ENCODE measurements around the gene AGTRAP.
A peak's percentile ranks its signal among the peaks of the same experiment; 100 is the strongest.

AGTRAP gene

DNA sequence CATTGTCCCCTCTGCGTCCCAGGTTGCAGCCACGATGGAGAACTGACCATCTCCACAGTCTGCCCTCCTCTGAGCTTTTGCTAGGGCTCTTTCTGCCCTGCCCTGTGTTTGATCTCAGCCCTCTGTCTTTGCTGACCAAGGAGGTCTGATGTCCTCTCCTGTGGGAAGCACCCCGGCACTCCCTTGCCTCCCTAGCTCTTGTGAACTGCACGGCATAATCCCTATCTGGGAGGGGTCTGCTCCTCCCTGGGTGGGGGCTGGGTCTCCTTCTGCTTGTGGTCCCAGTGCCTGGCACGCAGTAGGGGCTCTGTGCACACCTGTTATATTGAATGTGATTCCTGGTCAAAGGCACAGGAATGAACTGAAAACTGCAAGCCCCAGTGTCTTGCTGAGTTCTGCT is 42.0 kb upstream of the AGTRAP start:
- FAIRE-seq (no peak), DNase-seq (ENCODE audit: insufficient read length, low spot score) (no peak)
- TF ChIP-seq, protein P1, sequence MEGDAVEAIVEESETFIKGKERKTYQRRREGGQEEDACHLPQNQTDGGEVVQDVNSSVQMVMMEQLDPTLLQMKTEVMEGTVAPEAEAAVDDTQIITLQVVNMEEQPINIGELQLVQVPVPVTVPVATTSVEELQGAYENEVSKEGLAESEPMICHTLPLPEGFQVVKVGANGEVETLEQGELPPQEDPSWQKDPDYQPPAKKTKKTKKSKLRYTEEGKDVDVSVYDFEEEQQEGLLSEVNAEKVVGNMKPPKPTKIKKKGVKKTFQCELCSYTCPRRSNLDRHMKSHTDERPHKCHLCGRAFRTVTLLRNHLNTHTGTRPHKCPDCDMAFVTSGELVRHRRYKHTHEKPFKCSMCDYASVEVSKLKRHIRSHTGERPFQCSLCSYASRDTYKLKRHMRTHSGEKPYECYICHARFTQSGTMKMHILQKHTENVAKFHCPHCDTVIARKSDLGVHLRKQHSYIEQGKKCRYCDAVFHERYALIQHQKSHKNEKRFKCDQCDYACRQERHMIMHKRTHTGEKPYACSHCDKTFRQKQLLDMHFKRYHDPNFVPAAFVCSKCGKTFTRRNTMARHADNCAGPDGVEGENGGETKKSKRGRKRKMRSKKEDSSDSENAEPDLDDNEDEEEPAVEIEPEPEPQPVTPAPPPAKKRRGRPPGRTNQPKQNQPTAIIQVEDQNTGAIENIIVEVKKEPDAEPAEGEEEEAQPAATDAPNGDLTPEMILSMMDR (IDR thresholded peaks at IDR 0.05; ENCODE audit: insufficient read depth, missing control alignments), result no peak

DNA sequence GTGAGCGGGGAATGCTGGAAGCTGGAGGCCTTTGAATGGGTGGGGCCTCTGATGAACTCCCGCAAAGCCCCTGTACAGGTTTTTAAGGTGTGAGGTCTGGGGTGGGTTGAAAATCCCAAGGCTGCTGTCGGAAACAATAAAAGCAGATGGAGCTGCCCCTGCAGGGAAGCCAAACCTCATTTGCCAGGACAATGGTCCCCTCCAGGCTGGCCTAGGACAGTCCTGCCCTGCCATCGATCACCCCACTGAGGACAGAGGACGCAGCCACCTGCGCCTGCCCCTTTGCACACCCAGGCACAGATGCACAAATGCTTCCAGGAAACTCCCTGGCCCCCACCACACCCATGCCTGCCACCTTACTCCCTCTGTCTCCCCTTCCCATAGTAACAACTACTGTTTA is 40.1 kb upstream of the AGTRAP start:
- no peak for DNase-seq (ENCODE audit: insufficient read length, low spot score)
- FAIRE-seq, result no peak
- TF ChIP-seq, protein P1 (IDR thresholded peaks at IDR 0.05; ENCODE audit: insufficient read depth, missing control alignments), result no peak

DNA sequence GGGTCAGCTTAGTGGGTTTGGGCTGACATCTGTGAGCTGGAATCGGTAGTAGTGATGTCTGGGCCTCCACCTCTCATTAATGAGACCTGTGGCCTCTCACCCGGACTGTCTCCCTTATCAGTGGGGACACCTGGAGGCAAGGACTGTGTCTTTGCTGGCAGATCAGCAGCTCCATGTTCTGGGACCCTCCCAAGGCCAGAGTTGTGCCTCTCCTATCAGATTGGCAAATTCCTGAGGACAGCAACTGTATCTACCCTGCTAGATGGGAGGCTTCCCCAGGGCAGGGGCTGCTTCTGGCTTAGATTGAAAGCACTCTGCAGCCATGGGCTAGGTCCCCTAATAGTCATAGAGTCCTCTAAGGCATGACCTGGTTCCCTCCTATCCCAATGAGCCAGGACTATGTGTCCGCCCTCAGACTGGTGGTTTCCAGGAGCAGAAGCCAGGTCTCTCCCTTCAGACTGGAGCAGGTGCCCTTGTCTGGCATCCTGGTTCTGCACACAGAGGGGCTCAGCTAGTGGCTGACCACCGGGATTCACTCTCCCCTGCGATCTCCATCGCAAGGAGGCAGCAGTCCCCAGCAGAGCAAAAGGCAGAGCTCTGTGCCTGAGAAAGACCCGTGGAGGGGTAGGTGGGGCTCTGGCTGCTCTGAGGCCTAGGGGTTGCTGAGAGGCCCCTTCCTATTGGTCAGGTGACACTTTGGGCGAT is 38.6 kb upstream of the AGTRAP start:
- no peak for FAIRE-seq
- TF ChIP-seq, protein P1 (IDR thresholded peaks at IDR 0.05; ENCODE audit: insufficient read depth, missing control alignments), result no peak
- DNase-seq (ENCODE audit: insufficient read length, low spot score), result no peak

DNA sequence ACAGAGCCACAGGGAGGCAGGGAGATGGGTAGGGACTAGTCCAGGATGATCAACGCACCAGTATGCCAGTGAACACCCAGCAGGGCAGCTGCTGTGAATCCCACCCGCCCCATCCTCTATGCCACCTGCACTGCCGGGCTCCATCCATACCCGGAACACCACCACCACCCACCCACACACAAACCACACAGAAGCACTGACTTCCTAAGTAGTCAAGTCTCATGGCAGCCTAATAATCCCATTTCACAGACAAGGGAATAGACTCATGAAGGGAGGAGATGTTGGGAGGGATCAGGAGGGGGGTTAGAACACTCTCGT is 38.1 kb upstream of the AGTRAP start:
- DNase-seq (ENCODE audit: insufficient read length, low spot score) (no peak), FAIRE-seq (no peak)
- TF ChIP-seq, protein P1 (IDR thresholded peaks at IDR 0.05; ENCODE audit: insufficient read depth, missing control alignments), result no peak

DNA sequence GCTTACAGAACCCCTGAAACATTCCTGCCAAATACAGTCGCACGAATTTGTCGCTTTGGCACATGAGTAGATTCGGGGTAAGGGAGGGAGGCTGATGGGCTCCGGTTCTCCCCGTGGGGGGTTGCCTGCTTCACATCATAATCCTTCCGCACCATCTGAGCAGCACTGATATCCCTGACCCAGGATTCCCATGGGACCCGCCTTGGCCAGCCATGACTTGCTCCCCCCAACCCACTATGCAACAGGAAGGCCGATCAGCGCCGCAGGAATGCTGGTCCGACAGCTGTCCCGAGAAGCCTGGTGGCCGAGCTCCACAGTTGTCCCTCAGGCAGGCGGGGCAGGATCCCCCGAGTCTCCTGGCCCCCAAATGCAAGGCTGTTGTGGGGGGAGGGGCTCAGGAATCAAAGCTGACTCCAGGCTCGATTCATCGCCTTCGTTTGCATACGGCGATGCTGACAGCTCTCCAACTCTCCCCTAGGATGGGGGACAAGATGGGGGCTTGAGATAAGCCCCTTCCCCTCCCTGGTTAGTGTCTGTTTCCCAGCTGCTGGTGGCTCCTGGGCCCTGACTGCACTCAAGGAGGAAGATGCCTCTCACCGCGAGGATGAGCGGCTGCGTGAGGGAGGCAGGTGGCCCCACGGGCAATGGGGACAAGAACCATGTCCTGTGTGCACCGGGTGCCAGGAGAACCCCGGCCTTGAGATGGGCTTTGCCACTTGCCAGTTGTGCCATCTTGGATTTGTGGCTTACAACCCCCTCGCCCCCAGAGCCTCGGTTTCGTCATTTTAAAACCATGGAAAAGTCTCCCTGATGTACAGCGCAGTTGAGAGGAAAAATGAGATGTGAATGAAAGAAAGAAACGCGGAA is 35.1 kb upstream of the AGTRAP start:
- TF ChIP-seq, protein P1 (IDR thresholded peaks at IDR 0.05; ENCODE audit: insufficient read depth, missing control alignments), result no peak
- DNase-seq (ENCODE audit: insufficient read length, low spot score), result peak; percentile 68

DNA sequence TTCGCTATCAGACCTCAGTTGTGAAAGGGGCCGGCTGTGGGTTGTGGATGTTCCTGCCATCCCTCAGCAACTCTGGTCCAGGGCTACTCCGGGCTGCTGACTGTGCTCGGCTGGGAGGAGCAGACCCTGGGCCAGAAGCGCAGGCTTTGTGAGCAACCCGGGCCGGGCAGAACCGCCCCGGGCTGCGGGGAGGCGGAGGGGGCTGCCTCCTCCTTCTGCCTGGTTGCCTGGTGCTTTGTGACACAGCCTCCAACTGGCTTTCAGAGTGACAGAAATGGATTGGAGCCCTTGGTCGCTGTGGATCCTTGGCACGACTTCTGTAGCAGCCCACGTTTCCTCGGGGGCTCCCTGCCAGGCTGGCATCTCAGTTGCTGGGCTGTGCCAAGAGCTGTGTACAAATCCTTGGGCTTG is 34.4 kb upstream of the AGTRAP start:
- no peak for FAIRE-seq
- TF ChIP-seq, protein P1 (IDR thresholded peaks at IDR 0.05; ENCODE audit: insufficient read depth, missing control alignments), result no peak
- DNase-seq (ENCODE audit: insufficient read length, low spot score), result no peak

More for the DNA sequence above, 35.1 kb upstream of the AGTRAP start:
- FAIRE-seq, result no peak
